Karpas-422 (cell line): Measurements from ENCODE around the gene SEMA4D. TPM values are rescaled to one million over a fixed set of nuclear protein-coding genes. Genes with fewer than 3 reads are reported as not detected.

ENCODE experiments used
- DNase-seq: peaks from one replicate; pipeline ENCODE4 v3.0.0-alpha.2; 2015
- H2AFZ ChIP-seq: fragments of 200-600 bp; sonication (generic); 2 replicates; pipeline ENCODE4 v1.6.1; 2014; ENCODE audit warnings: antibody characterized with exemption, low read length, mixed read lengths
- H3K27ac ChIP-seq: fragments of 200-600 bp; sonication (generic); 2 replicates; pipeline ENCODE4 v1.5.1; 2014; ENCODE audit warnings: mild to moderate bottlenecking, low read length, moderate library complexity
- H3K27me3 ChIP-seq: fragments of 200-600 bp; sonication (generic); 2 replicates; pipeline ENCODE4 v1.6.1; 2014; ENCODE audit warnings: low read length, mixed read lengths
- H3K36me3 ChIP-seq: fragments of 200-600 bp; sonication (generic); 2 replicates; pipeline ENCODE4 v1.6.1; 2014; ENCODE audit warnings: low read length, mixed read lengths; ENCODE audit not compliant: insufficient read depth
- H3K4me1 ChIP-seq: fragments of 200-600 bp; sonication (generic); 2 replicates; pipeline ENCODE4 v1.6.1; 2014; ENCODE audit warnings: mild to moderate bottlenecking, low read length, mixed read lengths
- H3K4me2 ChIP-seq: fragments of 200-600 bp; sonication (generic); 2 replicates; pipeline ENCODE4 v1.6.1; 2014; ENCODE audit warnings: low read length, low read depth, mild to moderate bottlenecking; ENCODE audit not compliant: poor library complexity, severe bottlenecking
- H3K4me3 ChIP-seq: fragments of 200-600 bp; sonication (generic); 2 replicates; pipeline ENCODE4 v1.5.1; 2014; ENCODE audit warnings: mild to moderate bottlenecking, antibody characterized with exemption, low read length, mixed read lengths
- H3K79me2 ChIP-seq: fragments of 200-600 bp; sonication (generic); 2 replicates; pipeline ENCODE4 v1.6.1; 2014; ENCODE audit warnings: mild to moderate bottlenecking, low read length, mixed read lengths
- H3K9ac ChIP-seq: fragments of 200-600 bp; sonication (generic); 2 replicates; pipeline ENCODE4 v1.6.0; 2014; ENCODE audit warnings: low read length
- H3K9me2 ChIP-seq: fragments of 200-600 bp; sonication (generic), shearing (Covaris generic); replicated peaks from 2 replicates; pipeline ENCODE4 v1.6.0; 2014; ENCODE audit warnings: mild to moderate bottlenecking, low read length, moderate library complexity; ENCODE audit not compliant: insufficient read depth
- H3K9me3 ChIP-seq: fragments of 300-700, 200-600 bp; sonication (generic); 2 replicates; pipeline ENCODE4 v1.6.1; 2014; ENCODE audit warnings: low read length, mixed read lengths
- H4K20me1 ChIP-seq: fragments of 200-600 bp; sonication (generic); 2 replicates; pipeline ENCODE4 v1.6.1; 2014; ENCODE audit warnings: mild to moderate bottlenecking, antibody characterized with exemption, low read length, low read depth; ENCODE audit not compliant: insufficient read depth
- total RNA-seq: library from RNA; depleted of rRNA; stranded (reverse); fragments of >200 nt; shearing (Covaris generic); gene quantifications from 2 replicates; pipeline ENCODE4 v1.2.3, GENCODE V29; 2014; ENCODE audit warnings: low replicate concordance

SEMA4D gene
- total RNA-seq, 1 experiment from 2014 or later, result 2.3 TPM

DNA sequence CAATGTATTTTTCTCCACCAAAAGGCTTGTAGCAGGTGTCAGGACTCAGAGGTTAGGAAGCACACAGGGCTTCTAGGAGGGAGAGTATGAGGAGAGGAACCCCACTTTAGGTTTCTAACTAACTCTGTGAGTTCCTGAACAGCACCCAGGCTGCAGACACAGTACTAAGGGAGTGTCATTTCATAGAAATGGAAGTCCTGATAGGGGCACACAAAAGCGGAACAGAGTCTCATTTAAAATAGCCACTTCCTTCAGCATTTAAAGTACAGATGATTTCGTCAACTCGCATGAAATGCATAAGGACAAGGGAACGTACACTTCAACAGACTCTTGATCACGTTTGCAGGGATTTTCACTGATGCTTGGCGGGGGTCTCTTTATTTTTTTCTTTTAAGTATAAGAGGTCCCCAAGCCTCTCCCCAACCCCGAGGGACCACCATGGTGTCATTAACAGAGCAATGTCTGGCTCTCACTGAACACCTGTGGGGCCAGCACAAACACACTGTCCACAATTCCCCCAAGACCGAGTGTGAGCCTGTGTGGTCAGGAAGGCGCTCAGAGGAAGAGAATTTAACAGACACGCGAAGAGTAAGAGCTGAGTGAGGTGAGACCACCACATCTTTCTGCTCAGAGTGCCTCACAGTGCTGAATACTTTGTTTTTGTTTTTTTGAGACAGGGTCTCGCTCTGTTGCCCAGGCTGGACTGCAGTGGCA, 97.4 kb downstream of the SEMA4D start:
- DNase-seq, result peak; percentile 67
- Histone ChIP-seq H3K9me3 (no peaks in the 10 kb centered on the region), H3K27ac (no peak overlapping the region), H3K4me3 (no peak overlapping the region), H3K4me1 (peaks cover 7% of the 10 kb centered on the region), H3K9me2 (no peaks in the 10 kb centered on the region), H3K4me2 (no peak overlapping the region), H3K79me2 (no peaks in the 10 kb centered on the region), H3K27me3 (no peaks in the 10 kb centered on the region), H2AFZ (no peak overlapping the region), H4K20me1 (peaks cover 2% of the 10 kb centered on the region; the same call in 1 of the 2 replicates), H3K36me3 (no peaks in the 10 kb centered on the region), H3K9ac (no peak overlapping the region)

DNA sequence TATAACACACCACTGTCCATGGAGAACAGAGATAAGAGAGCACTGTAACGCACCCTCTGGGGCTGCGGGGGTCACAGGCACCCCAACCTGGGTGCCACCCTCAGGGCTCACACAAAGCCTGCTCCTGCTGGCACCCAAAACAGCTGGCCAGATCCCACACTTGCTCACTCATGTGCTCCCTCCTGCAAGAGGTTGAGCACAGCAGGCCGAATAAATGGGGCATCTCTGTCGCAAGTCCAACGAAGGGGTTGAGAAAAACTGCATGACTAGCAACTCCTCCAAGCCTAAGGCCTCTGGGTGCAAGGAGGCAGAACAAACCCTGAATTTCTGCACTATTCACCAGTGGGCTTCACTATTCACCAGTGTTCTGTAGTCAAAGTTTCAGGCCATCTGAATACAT, 99.3 kb downstream of the SEMA4D start:
- no peak overlapping the region for H3K4me2 ChIP-seq
- H3K9ac ChIP-seq, result no peak overlapping the region
- DNase-seq, result no peak
- H3K4me1 ChIP-seq, result peaks cover 7% of the 10 kb centered on the region
- H4K20me1 ChIP-seq, result no peaks in the 10 kb centered on the region; the same call in 1 of the 2 replicates
- no peaks in the 10 kb centered on the region for H3K79me2 ChIP-seq
- H3K27me3 ChIP-seq, result no peaks in the 10 kb centered on the region
- H3K36me3 ChIP-seq, result no peaks in the 10 kb centered on the region
- H2AFZ ChIP-seq, result no peak overlapping the region
- no peaks in the 10 kb centered on the region for H3K9me3 ChIP-seq
- no peak overlapping the region for H3K4me3 ChIP-seq
- no peaks in the 10 kb centered on the region for H3K9me2 ChIP-seq
- no peak overlapping the region for H3K27ac ChIP-seq

DNA sequence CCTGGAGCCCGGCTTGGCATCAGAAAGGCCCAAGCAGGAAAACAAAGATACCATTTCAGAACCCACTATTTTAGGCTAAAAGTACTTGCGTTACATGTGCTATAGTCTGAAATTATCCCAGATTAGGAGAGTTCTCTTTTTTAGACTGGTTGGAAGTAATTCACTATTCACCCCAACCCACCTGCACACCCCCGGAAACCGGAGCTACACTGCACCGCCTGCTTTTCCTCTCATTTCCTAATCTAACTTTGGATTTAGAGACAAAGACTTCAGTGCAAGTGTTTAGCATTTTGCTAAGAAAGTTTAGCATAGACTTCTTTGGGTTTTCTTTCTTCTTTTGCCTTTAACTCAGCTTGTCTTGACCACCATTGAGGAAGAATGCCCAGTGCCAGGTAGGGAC, 100.4 kb downstream of the SEMA4D start:
- Histone ChIP-seq H3K4me3 (no peak overlapping the region), H3K4me2 (no peak overlapping the region), H3K4me1 (peaks cover 7% of the 10 kb centered on the region), H3K9me2 (no peaks in the 10 kb centered on the region), H3K79me2 (no peaks in the 10 kb centered on the region), H3K9ac (no peak overlapping the region), H3K27ac (no peak overlapping the region), H3K36me3 (no peaks in the 10 kb centered on the region), H3K9me3 (no peaks in the 10 kb centered on the region), H3K27me3 (no peaks in the 10 kb centered on the region), H4K20me1 (no peaks in the 10 kb centered on the region; the same call in 1 of the 2 replicates), H2AFZ (no peak overlapping the region)
- DNase-seq, result no peak

DNA sequence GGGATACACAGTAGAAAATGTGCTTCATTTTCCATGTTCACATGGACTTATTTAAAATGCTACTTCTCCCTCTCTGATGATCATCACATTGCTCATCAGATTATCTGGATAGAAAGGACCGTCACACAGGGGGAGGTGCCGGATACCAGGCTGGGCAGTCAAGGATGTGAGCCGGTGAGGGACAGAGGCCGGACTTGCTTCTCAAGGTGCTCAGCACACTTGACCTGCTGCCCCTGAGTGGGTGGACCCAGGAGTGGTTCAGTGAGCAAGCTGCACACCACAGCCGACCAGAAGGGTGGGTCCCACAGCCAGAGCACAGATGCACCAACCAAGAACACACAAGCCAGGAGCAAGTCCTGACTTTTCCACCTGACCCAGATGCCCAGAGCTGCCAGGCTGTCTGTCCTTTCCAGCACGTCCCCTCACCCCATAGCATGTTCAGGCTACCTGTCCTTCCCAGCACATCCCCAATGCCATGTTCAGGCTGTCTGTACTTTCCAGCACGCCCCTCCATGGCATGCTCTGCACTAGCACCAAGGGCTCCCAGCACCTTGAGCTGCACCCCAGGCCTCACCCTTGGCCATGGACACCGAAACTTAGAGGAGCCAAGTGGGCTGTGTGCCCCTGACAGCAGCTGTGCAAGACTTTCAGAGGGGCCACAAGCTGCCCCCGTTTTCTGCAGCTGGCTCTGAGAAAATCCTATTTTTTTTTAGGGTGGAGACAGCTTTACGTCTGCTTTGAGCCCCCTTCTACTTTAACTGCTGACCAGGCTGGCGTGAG, 101.8 kb downstream of the SEMA4D start:
- Histone ChIP-seq H3K9me2 (no peaks in the 10 kb centered on the region), H4K20me1 (no peaks in the 10 kb centered on the region; the same call in 1 of the 2 replicates)

DNA sequence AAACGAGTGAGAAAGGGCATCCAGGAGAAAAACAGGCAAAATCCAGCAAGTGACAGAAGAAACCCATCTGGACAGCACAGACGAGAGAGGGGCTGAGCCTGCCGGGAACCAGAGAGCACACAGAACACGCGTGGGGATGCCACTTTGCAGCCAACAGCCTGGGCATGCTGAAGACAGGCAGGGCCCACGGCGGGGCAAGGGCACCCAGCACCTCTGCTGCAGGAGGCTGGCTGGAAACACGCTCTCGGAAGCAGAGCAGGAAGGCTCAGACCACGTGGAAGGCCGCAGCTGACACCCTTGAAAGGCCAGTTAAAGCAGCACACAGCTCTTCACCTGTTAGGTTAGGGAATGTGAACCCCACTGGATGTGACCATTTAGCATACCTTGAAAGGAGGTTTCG, 103.5 kb downstream of the SEMA4D start:
- H3K4me1 ChIP-seq, result no peaks in the 10 kb centered on the region
- no peaks in the 10 kb centered on the region for H3K9me3 ChIP-seq

More for the DNA sequence above, 101.8 kb downstream of the SEMA4D start:
- no peak overlapping the region for H3K4me2 ChIP-seq
- no peaks in the 10 kb centered on the region for H3K79me2 ChIP-seq
- no peak overlapping the region for H3K9ac ChIP-seq
- peaks cover 7% of the 10 kb centered on the region for H3K4me1 ChIP-seq
- H3K36me3 ChIP-seq, result no peaks in the 10 kb centered on the region
- no peak overlapping the region for H3K4me3 ChIP-seq
- DNase-seq, result no peak
- no peaks in the 10 kb centered on the region for H3K27me3 ChIP-seq
- H2AFZ ChIP-seq, result no peak overlapping the region
- no peak overlapping the region for H3K27ac ChIP-seq
- H3K9me3 ChIP-seq, result no peaks in the 10 kb centered on the region

DNA sequence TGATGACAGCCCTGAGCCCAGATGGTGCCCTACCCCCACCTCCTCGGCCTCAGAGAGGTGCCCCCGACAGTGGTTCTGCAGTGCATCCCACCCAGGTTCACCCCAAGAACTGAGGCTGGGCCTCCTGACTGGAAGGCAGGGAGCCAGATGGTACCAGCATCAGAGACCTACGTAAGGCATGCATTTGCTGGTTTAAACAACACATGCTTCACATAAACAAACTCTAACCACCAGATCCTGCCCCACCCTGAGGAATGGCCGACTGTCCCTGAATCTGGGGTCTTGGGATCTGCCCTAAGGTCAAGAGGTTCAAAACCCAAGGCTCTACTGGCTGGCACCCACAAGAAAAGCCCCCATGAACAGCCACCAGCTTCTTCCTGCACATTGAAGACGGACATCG, 106.3 kb downstream of the SEMA4D start:
- H3K27ac ChIP-seq, result no peak overlapping the region
- no peak for DNase-seq
- no peaks in the 10 kb centered on the region for H3K27me3 ChIP-seq

More for the DNA sequence above, 103.5 kb downstream of the SEMA4D start:
- Histone ChIP-seq H3K9me2 (no peaks in the 10 kb centered on the region), H3K79me2 (no peaks in the 10 kb centered on the region), H3K9ac (no peak overlapping the region), H3K36me3 (no peaks in the 10 kb centered on the region), H3K4me3 (no peak overlapping the region), H2AFZ (no peak overlapping the region), H3K4me2 (no peak overlapping the region), H3K27me3 (no peaks in the 10 kb centered on the region), H4K20me1 (no peaks in the 10 kb centered on the region), H3K27ac (no peak overlapping the region)
- no peak for DNase-seq

DNA sequence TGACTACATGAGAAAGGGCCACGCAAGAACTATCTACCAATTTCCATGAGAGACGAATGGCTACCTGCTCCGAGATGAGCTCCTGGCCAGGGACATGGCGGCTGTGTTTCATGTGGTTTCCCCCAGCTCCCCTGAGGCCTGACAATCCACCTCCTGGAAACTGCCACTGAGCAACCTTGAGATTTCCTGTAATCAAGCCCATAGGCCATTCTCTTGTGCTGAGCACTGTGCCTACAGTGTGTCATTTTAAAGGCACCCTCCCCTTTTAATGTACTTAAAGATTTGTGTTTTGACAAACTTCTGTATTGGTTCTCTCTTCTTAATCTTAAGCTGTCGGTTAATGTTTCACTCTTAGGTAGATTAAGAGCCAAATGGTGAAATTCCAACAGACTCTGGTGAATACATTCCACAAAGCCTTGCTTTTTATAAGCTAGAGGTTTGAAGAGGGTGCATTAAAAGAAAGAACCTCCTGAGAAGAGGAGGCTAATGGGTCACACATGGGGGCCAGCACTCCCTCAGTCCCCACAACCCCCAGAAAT, 107.3 kb downstream of the SEMA4D start:
- no peak for DNase-seq

More for the DNA sequence above, 106.3 kb downstream of the SEMA4D start:
- H3K9ac ChIP-seq, result no peak overlapping the region
- H3K9me3 ChIP-seq, result no peaks in the 10 kb centered on the region
- no peaks in the 10 kb centered on the region for H3K4me1 ChIP-seq
- H3K79me2 ChIP-seq, result no peaks in the 10 kb centered on the region
- H3K9me2 ChIP-seq, result no peaks in the 10 kb centered on the region
- H3K4me3 ChIP-seq, result no peak overlapping the region
- no peak overlapping the region for H3K4me2 ChIP-seq
- H2AFZ ChIP-seq, result no peak overlapping the region
- no peaks in the 10 kb centered on the region for H3K36me3 ChIP-seq
- H4K20me1 ChIP-seq, result no peaks in the 10 kb centered on the region

DNA sequence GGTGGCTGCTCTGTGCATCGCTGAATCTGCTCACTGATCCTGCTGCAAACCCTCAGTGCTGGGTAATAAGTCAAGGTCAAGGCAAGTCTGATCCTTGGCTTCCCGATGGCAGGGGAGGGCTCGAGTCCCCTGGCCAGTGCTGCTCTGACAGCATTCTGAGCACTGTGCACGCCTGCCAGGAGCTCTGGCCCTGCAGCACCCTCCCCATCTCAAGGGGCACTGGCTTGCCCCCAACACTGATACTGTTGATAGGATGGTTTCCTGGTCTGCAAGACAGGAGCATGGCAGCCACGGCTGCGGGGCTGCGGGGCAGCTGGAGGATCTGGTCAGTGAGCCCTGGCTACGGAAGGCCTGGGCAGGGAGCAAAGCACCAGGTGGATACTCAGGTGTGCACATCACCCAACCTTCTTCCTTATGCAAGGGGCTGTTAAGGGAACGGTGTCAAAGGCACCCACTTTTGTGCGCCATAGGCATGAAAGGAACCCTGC, 107.8 kb downstream of the SEMA4D start:
- H3K9me2 ChIP-seq, result no peaks in the 10 kb centered on the region
- no peaks in the 10 kb centered on the region for H3K36me3 ChIP-seq
- H4K20me1 ChIP-seq, result no peaks in the 10 kb centered on the region
- no peaks in the 10 kb centered on the region for H3K27me3 ChIP-seq
- H3K9me3 ChIP-seq, result no peaks in the 10 kb centered on the region
- no peak overlapping the region for H3K4me2 ChIP-seq
- H2AFZ ChIP-seq, result no peak overlapping the region
- H3K79me2 ChIP-seq, result no peaks in the 10 kb centered on the region
- H3K4me1 ChIP-seq, result no peaks in the 10 kb centered on the region
- H3K9ac ChIP-seq, result no peak overlapping the region
- H3K4me3 ChIP-seq, result no peak overlapping the region
- no peak for DNase-seq
- no peak overlapping the region for H3K27ac ChIP-seq

More for the DNA sequence above, 107.3 kb downstream of the SEMA4D start:
- Histone ChIP-seq H3K27me3 (no peaks in the 10 kb centered on the region), H3K4me2 (no peak overlapping the region), H3K4me3 (no peak overlapping the region), H3K9me2 (no peaks in the 10 kb centered on the region), H3K79me2 (no peaks in the 10 kb centered on the region), H3K9ac (no peak overlapping the region), H3K4me1 (no peaks in the 10 kb centered on the region), H3K9me3 (no peaks in the 10 kb centered on the region), H4K20me1 (no peaks in the 10 kb centered on the region), H2AFZ (no peak overlapping the region), H3K27ac (no peak overlapping the region), H3K36me3 (no peaks in the 10 kb centered on the region)
